PFSK-1 (cell line): ENCODE results near the gene PERM1.

Experiments
- FOXP2 ChIP-seq: optimal IDR thresholded peaks from 2 replicates; pipeline ENCODE3; 2011; ENCODE audit warnings: borderline replicate concordance, control low read depth, inconsistent platforms; ENCODE audit not compliant: insufficient read depth; ENCODE audit errors: extremely low read length, extremely low read depth
- POLR2AphosphoS5 ChIP-seq: IDR thresholded peaks from 2 replicates; pipeline ENCODE4 v1.6.1; 2012; ENCODE audit warnings: low read depth, mild to moderate bottlenecking, control low read depth, low read length, moderate library complexity
- SIN3A ChIP-seq: IDR thresholded peaks from 2 replicates; pipeline ENCODE4 v1.6.1; 2012; ENCODE audit warnings: mild to moderate bottlenecking, low read length, moderate library complexity, borderline replicate concordance; ENCODE audit not compliant: insufficient read depth
- TAF1 ChIP-seq: IDR thresholded peaks from 2 replicates; pipeline ENCODE4 v1.6.1; 2012; ENCODE audit warnings: low read length, control low read depth, borderline replicate concordance; ENCODE audit not compliant: insufficient read depth
- TF ChIP-seq, protein P1 (sequence below), 2 experiments: IDR thresholded peaks; 2 replicates each; pipeline versions ENCODE4 v1.6.1 to v1.8.0; 2011 to 2012; ENCODE audit warnings: low read depth in 2 of 2, low read length in 2 of 2, control low read depth in 1 of 2, inconsistent platforms in 1 of 2, mild to moderate bottlenecking in 1 of 2, moderate library complexity in 1 of 2; ENCODE audit not compliant: insufficient read depth in 1 of 2

The PERM1 gene

DNA sequence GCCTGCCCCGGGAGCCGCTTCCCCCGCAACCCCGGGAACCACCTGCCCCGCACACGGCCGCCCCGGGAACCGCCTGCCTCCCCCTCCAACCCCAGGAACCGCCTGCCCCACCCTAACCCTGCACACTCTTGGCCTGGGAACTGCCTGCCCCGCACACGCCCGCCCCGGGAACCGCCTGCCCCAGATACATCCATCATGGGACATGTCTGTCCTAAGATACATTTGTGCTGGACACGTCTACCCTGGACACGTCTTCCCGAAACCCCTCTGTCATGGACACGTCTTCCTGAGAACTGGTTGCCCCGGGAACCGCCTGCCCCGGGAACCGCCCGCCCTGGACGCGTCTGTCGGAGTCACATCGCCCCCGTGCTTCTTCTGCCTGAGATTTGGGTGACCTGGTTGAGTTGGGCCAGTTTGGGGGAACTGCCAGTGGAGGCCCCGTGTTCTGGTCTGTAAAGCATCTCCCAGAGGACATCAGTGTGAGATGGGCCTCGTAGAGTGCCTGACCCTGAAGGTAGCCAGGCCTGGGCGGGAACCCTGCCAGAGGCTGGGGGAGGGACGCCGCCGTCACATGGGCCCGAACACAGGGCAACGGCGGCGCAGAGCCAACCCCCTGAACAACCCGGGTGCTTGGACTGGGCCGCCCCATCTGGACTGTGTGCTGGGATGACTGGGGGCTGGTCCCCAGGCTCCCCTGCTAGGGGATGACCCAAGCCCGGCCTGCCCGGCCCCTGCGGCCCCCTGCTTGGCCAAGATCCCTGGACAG, 3.6 kb downstream of the PERM1 start:
- TF ChIP-seq TAF1 (no peak), FOXP2 (no peak), POLR2AphosphoS5 (no peak), SIN3A (no peak)
- TF ChIP-seq, protein P1, sequence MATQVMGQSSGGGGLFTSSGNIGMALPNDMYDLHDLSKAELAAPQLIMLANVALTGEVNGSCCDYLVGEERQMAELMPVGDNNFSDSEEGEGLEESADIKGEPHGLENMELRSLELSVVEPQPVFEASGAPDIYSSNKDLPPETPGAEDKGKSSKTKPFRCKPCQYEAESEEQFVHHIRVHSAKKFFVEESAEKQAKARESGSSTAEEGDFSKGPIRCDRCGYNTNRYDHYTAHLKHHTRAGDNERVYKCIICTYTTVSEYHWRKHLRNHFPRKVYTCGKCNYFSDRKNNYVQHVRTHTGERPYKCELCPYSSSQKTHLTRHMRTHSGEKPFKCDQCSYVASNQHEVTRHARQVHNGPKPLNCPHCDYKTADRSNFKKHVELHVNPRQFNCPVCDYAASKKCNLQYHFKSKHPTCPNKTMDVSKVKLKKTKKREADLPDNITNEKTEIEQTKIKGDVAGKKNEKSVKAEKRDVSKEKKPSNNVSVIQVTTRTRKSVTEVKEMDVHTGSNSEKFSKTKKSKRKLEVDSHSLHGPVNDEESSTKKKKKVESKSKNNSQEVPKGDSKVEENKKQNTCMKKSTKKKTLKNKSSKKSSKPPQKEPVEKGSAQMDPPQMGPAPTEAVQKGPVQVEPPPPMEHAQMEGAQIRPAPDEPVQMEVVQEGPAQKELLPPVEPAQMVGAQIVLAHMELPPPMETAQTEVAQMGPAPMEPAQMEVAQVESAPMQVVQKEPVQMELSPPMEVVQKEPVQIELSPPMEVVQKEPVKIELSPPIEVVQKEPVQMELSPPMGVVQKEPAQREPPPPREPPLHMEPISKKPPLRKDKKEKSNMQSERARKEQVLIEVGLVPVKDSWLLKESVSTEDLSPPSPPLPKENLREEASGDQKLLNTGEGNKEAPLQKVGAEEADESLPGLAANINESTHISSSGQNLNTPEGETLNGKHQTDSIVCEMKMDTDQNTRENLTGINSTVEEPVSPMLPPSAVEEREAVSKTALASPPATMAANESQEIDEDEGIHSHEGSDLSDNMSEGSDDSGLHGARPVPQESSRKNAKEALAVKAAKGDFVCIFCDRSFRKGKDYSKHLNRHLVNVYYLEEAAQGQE (IDR thresholded peaks at IDR 0.05; ENCODE audit: insufficient read depth in 1 of 2, low read depth in 2 of 2, low read length in 2 of 2): no peak

DNA sequence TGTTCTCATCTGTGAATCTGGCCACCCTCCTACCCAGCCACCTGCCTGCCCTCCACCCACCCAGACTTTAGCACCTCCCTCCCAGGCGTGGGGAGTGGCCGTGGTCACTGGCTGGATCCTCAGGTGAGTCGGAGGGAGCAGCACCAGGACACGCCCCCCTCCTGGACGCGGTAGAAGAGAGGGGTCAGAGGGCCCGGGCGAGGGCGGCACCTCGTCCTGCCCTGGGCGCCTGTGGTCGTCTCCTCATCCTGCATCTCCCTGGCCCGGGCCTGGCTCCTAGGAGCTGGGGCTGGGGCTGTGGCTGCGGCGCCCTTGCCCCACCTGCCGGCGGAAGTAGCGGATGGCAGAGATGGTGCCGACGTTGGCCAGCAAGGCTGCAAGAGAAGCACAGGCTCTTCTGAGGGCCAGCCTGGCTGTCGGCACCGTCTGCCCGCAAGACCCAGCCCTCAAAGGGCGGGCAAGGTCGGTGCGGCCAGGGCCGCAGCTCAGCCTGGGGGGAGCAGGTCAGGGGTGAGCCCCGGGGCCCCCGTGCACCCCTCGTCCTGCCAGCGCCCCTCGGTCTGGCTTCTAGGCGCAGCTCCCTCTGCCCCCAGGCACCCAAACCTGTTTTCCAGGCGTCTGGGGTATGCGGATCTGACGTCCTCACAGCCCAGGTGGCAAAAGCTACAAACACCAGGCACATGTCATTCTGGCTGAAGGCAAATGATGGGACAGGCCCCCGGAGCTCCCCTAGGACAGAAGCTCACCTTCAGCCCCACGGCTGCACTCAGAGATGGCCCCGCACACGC, 5.8 kb downstream of the PERM1 start:
- TF ChIP-seq, protein P1 (IDR thresholded peaks at IDR 0.05; ENCODE audit: insufficient read depth in 1 of 2, low read depth in 2 of 2, low read length in 2 of 2): no peak
- no peak for TF ChIP-seq FOXP2
- TF ChIP-seq POLR2AphosphoS5: no peak
- no peak for TF ChIP-seq TAF1
- no peak for TF ChIP-seq SIN3A

DNA sequence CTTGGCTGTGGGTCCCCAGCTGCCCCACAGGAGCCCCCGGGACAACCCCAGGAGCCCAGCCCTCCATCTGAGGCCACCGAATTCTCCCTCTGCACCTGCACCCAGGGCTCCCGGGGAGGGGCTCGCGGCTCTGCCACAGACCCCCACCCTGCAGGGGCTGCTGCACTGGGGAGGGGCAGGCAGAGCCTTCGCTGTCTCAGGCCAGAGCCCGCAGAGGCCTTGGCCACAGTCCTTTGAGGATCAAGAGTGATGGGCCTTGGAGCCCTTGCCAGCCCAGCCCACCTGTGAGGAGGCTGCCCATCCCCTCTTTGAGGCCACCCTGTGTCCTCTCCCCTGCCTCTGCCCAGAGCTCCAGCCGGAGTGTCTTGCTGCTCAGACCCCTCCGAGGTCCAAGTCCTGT, 6.5 kb downstream of the PERM1 start:
- TF ChIP-seq POLR2AphosphoS5 (no peak), TAF1 (no peak), SIN3A (no peak), FOXP2 (no peak)
- TF ChIP-seq, protein P1 (IDR thresholded peaks at IDR 0.05; ENCODE audit: insufficient read depth in 1 of 2, low read depth in 2 of 2, low read length in 2 of 2): no peak

- TF ChIP-seq SIN3A: no peak
- TF ChIP-seq POLR2AphosphoS5: no peak
- no peak for TF ChIP-seq FOXP2
- TF ChIP-seq TAF1: no peak
- TF ChIP-seq, protein P1 (IDR thresholded peaks at IDR 0.05; ENCODE audit: insufficient read depth in 1 of 2, low read depth in 2 of 2, low read length in 2 of 2): no peak
These were observed 7.1 kb downstream of the PERM1 start for GRCh38 chr1:974687-975328.
